T-helper 1 cell treated with Interleukin-12 subunit alpha and Interleukin-12 subunit beta and Interleukin-4 antibody, amounts not matched to agents 30 ng/mL and 1 ng/mL, for 36 hours (primary cell): ENCODE results near the gene MEG3. TPM values are rescaled to one million over a fixed set of nuclear protein-coding genes. Genes with fewer than 3 reads are reported as not detected.

ENCODE experiments used
- intact Hi-C: fragments of 100-400 bp; cut with micrococcal nuclease; formaldehyde crosslinking; loops from one replicate; pipeline ENCODE4 v1.15.1; 2024
- total RNA-seq: library from RNA; stranded (reverse); gene quantifications from 2 replicates; pipeline ENCODE4 v1.2.3, GENCODE V29; 2022

The MEG3 gene
- total RNA-seq, 1 donor from 2014 or later, result not detected

- intact Hi-C loops, result no loop called here
Observed at GRCh38 chr14:100864206-100864605, 38.3 kb downstream of the MEG3 start.

GRCh38 chr14:100864960-100865681 lies 39.2 kb downstream of the MEG3 start:
- intact Hi-C loops, result no loop called here

GRCh38 chr14:100865682-100866591 lies 40.0 kb downstream of the MEG3 start:
- intact Hi-C loops, result no loop called here

GRCh38 chr14:100866666-100867630 lies 41.0 kb downstream of the MEG3 start:
- intact Hi-C loops, result no loop called here

- intact Hi-C loops, result no loop called here
Observed at GRCh38 chr14:100867631-100868315, 41.9 kb downstream of the MEG3 start.

GRCh38 chr14:100868621-100869370 lies 42.9 kb downstream of the MEG3 start:
- intact Hi-C loops, result no loop called here

- intact Hi-C loops, result no loop called here
Observed at GRCh38 chr14:100871234-100872186, 45.6 kb downstream of the MEG3 start.

GRCh38 chr14:100872259-100873095 lies 46.6 kb downstream of the MEG3 start:
- intact Hi-C loops, result no loop called here

- intact Hi-C loops, result no loop called here
Observed at GRCh38 chr14:100873096-100873482, 47.2 kb downstream of the MEG3 start.

GRCh38 chr14:100874051-100874410 lies 48.1 kb downstream of the MEG3 start:
- intact Hi-C loops, result no loop called here

GRCh38 chr14:100874411-100875091 lies 48.6 kb downstream of the MEG3 start:
- intact Hi-C loops, result no loop called here

- intact Hi-C loops, result no loop called here
Observed at GRCh38 chr14:100875126-100875525, 49.2 kb downstream of the MEG3 start.

- intact Hi-C loops, result no loop called here
Observed at GRCh38 chr14:100875861-100876590, 50.1 kb downstream of the MEG3 start.

- intact Hi-C loops, result no loop called here
Observed at GRCh38 chr14:100878271-100879146, 52.6 kb downstream of the MEG3 start.

GRCh38 chr14:100879194-100879593 lies 53.3 kb downstream of the MEG3 start:
- intact Hi-C loops, result no loop called here

- intact Hi-C loops, result no loop called here
Observed at GRCh38 chr14:100879782-100880181, 53.9 kb downstream of the MEG3 start.
